ENCODE data around the gene PRKCA.

DNA sequence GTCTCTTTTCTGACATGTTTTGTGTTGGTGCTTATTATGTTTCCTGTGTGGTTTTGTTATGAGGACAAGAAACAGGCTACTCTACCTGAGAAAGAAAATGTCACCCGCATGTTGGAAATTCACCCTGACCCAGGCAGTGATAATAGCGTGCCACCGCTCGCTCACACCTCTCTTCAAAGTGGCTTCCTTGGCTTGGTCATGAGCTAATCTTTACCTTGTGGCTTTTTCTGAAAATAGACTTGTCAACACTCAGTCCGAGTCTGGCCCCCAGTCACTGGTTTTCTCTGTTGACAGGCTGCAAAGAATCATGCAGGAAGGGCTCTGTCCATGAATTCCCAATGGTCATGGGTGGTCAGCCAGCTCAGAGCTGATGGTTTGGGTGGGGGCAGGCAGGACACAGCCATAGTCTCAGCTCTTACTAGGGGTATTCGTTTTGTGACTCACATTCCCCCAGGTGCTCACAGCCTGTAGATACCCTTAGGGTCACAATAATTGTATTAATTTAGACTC, 411.2 kb downstream of the PRKCA start:
- TF ChIP-seq, protein P1, sequence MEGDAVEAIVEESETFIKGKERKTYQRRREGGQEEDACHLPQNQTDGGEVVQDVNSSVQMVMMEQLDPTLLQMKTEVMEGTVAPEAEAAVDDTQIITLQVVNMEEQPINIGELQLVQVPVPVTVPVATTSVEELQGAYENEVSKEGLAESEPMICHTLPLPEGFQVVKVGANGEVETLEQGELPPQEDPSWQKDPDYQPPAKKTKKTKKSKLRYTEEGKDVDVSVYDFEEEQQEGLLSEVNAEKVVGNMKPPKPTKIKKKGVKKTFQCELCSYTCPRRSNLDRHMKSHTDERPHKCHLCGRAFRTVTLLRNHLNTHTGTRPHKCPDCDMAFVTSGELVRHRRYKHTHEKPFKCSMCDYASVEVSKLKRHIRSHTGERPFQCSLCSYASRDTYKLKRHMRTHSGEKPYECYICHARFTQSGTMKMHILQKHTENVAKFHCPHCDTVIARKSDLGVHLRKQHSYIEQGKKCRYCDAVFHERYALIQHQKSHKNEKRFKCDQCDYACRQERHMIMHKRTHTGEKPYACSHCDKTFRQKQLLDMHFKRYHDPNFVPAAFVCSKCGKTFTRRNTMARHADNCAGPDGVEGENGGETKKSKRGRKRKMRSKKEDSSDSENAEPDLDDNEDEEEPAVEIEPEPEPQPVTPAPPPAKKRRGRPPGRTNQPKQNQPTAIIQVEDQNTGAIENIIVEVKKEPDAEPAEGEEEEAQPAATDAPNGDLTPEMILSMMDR (IDR thresholded peaks at IDR 0.05), result no peak
- TF ChIP-seq POLR2A (IDR thresholded peaks at IDR 0.05) (no peak), POLR2AphosphoS5 (IDR thresholded peaks at IDR 0.05) (no peak)

Data from prostate gland (tissue), 2 donors.